OCI-LY3 (cell line): ENCODE measurements around the gene KCNK18.

ENCODE experiments used
- H2AFZ ChIP-seq: fragments of 200-600, 300-600 bp; shearing (Covaris generic); 2 replicates; pipeline ENCODE4 v1.6.0; 2014; ENCODE audit warnings: antibody characterized with exemption, low read depth, low read length
- H3K27ac ChIP-seq: fragments of 200-600, 300-600 bp; sonication (generic); 2 replicates; pipeline ENCODE4 v1.5.1; 2014; ENCODE audit warnings: mild to moderate bottlenecking, low read length, moderate library complexity, mixed read lengths
- H3K27me3 ChIP-seq: fragments of 200-600, 300-600 bp; sonication (generic); 2 replicates; pipeline ENCODE4 v1.6.1; 2014; ENCODE audit warnings: low read depth, low read length, mixed read lengths
- H3K36me3 ChIP-seq: fragments of 200-600, 300-600 bp; sonication (generic); replicated peaks from 2 replicates; pipeline ENCODE3; 2014; ENCODE audit warnings: low read depth, low read length, mixed read lengths
- H3K4me1 ChIP-seq: fragments of 300-600, 200-600 bp; sonication (generic); 2 replicates; pipeline ENCODE4 v1.6.1; 2014; ENCODE audit warnings: low read length, mixed read lengths
- H3K4me2 ChIP-seq: fragments of 200-600, 300-600 bp; sonication (generic); 2 replicates; pipeline ENCODE4 v1.6.1; 2014; ENCODE audit warnings: low read length, mixed read lengths
- H3K4me3 ChIP-seq: fragments of 300-600, 200-600 bp; sonication (generic); 2 replicates; pipeline ENCODE4 v1.5.1; 2014; ENCODE audit warnings: antibody characterized with exemption, mild to moderate bottlenecking, low read length, moderate library complexity
- H3K79me2 ChIP-seq: fragments of 300-600, 200-600 bp; shearing (Covaris generic); 2 replicates; pipeline ENCODE4 v1.6.1; 2014; ENCODE audit warnings: mild to moderate bottlenecking, low read length, mixed read lengths
- H3K9ac ChIP-seq: fragments of 300-600, 200-600 bp; shearing (Covaris generic); 2 replicates; pipeline ENCODE4 v1.6.0; 2014; ENCODE audit warnings: mild to moderate bottlenecking, low read length, moderate library complexity
- H3K9me3 ChIP-seq: fragments of 200-600, 300-600 bp; shearing (Covaris generic); 2 replicates; pipeline ENCODE4 v1.6.1; 2014; ENCODE audit warnings: low read length, mixed read lengths; ENCODE audit not compliant: insufficient read depth
- H4K20me1 ChIP-seq: fragments of 200-600, 300-600 bp; sonication (generic); 2 replicates; pipeline ENCODE4 v1.6.1; 2016; ENCODE audit warnings: low read length, mixed read lengths; ENCODE audit not compliant: insufficient read depth
- CTCF ChIP-seq: fragments of 200-600, 300-600 bp; sonication (generic); IDR thresholded peaks from 2 replicates; pipeline ENCODE4 v1.5.1; 2014; ENCODE audit warnings: antibody characterized with exemption, low read length, low read depth
- EZH2phosphoT487 ChIP-seq: fragments of 200-600 bp; shearing (Covaris generic); IDR thresholded peaks from 2 replicates; pipeline ENCODE4 v1.6.1; 2018; ENCODE audit warnings: antibody characterized with exemption, mixed run types, low read depth

KCNK18 gene

GRCh38 chr10:117221156-117221711, 23.9 kb downstream of the KCNK18 start:
- Histone ChIP-seq H2AFZ (no peak overlapping the region), H3K79me2 (no peaks in the 10 kb centered on the region), H3K4me3 (no peak overlapping the region), H3K9ac (no peak overlapping the region), H3K4me2 (no peak overlapping the region), H3K27me3 (no peaks in the 10 kb centered on the region), H3K36me3 (no peaks in the 10 kb centered on the region), H4K20me1 (no peaks in the 10 kb centered on the region), H3K9me3 (no peaks in the 10 kb centered on the region), H3K27ac (no peak overlapping the region), H3K4me1 (no peaks in the 10 kb centered on the region)
- TF ChIP-seq CTCF, result no peak
- no peak for TF ChIP-seq EZH2phosphoT487

- Histone ChIP-seq H3K9me3 (no peaks in the 10 kb centered on the region), H3K4me1 (no peaks in the 10 kb centered on the region), H3K27ac (no peak overlapping the region), H3K27me3 (no peaks in the 10 kb centered on the region), H3K36me3 (no peaks in the 10 kb centered on the region), H3K4me2 (no peak overlapping the region), H3K9ac (no peak overlapping the region), H2AFZ (no peak overlapping the region), H3K79me2 (no peaks in the 10 kb centered on the region), H4K20me1 (no peaks in the 10 kb centered on the region), H3K4me3 (no peak overlapping the region)
- TF ChIP-seq CTCF (no peak), EZH2phosphoT487 (no peak)
Measured at GRCh38 chr10:117222552-117222951, 25.3 kb downstream of the KCNK18 start.

- Histone ChIP-seq H3K9me3 (no peaks in the 10 kb centered on the region), H3K36me3 (no peaks in the 10 kb centered on the region), H3K79me2 (no peaks in the 10 kb centered on the region), H3K4me1 (no peaks in the 10 kb centered on the region), H2AFZ (no peak overlapping the region), H4K20me1 (no peaks in the 10 kb centered on the region), H3K27me3 (no peaks in the 10 kb centered on the region), H3K4me2 (no peak overlapping the region), H3K4me3 (no peak overlapping the region), H3K9ac (no peak overlapping the region), H3K27ac (no peak overlapping the region)
- TF ChIP-seq CTCF, result no peak
- TF ChIP-seq EZH2phosphoT487, result no peak
Measured at GRCh38 chr10:117222976-117223692, 25.8 kb downstream of the KCNK18 start.

- Histone ChIP-seq H3K9ac (no peak overlapping the region), H3K9me3 (no peaks in the 10 kb centered on the region), H3K36me3 (no peaks in the 10 kb centered on the region), H3K27me3 (no peaks in the 10 kb centered on the region), H3K4me1 (no peaks in the 10 kb centered on the region), H3K79me2 (no peaks in the 10 kb centered on the region), H3K4me2 (no peak overlapping the region), H3K4me3 (no peak overlapping the region), H3K27ac (no peak overlapping the region), H2AFZ (no peak overlapping the region), H4K20me1 (no peaks in the 10 kb centered on the region)
- TF ChIP-seq CTCF, result no peak
- no peak for TF ChIP-seq EZH2phosphoT487
Measured at GRCh38 chr10:117223693-117224430, 26.6 kb downstream of the KCNK18 start.
